Activated naive CD4-positive, alpha-beta T cell treated with anti-CD3 and anti-CD28 coated beads, Interleukin-2, amount 10 ng/mL, durations not matched to agents 7 days and 5 days (primary cell): Measurements from ENCODE around the gene KLHL22.
"Not testable (repeated sequence)": the region's sequence is repeated elsewhere in the genome, so short reads cannot be mapped to it uniquely, and the experiment has no call there.

Experiments
- CTCF ChIA-PET: fragments of 350-600 bp; sonication (Branson Sonifier 250); formaldehyde crosslinking; loops from one replicate; lab custom pipeline; 2021; ENCODE audit warnings: antibody characterized with exemption; lab: Charles Lee
- DNase-seq: peaks from one replicate; pipeline ENCODE4 v3.0.0-alpha.2; 2020
- H3K27ac Mint-ChIP-seq: one replicate; pipeline ENCODE4 v1.8.0; 2021; ENCODE audit warnings: mild to moderate bottlenecking, moderate library complexity, mixed read lengths
- H3K27me3 Mint-ChIP-seq: one replicate; pipeline ENCODE4 v1.8.0; 2021; ENCODE audit warnings: mild to moderate bottlenecking, mixed read lengths
- H3K36me3 Mint-ChIP-seq: one replicate; pipeline ENCODE4 v1.8.0; 2021; ENCODE audit warnings: mixed read lengths
- H3K4me1 Mint-ChIP-seq: one replicate; pipeline ENCODE4 v1.8.0; 2021; ENCODE audit warnings: mixed read lengths
- H3K4me3 Mint-ChIP-seq: one replicate; pipeline ENCODE4 v1.8.0; 2021; ENCODE audit warnings: mild to moderate bottlenecking, moderate library complexity, mixed read lengths
- H3K9me3 Mint-ChIP-seq: one replicate; pipeline ENCODE4 v1.8.0; 2021; ENCODE audit warnings: mixed read lengths

Gene KLHL22

GRCh38 chr22:20479612-20480196, 15.9 kb downstream of the KLHL22 start:
- Mint-ChIP-seq H3K4me1 (peaks cover 25% of the 10 kb centered on the region), H3K27ac (no peak overlapping the region), H3K4me3 (no peak overlapping the region), H3K27me3 (no peaks in the 10 kb centered on the region), H3K9me3 (no peaks in the 10 kb centered on the region), H3K36me3 (peaks cover 28% of the 10 kb centered on the region)
- no peak for DNase-seq
- CTCF ChIA-PET, result interaction anchor here (1.4 kb wide), 1 partner anchor 9 kb away, joined by 4 read pairs; no protein-coding TSS in a partner anchor

- H3K27ac Mint-ChIP-seq, CTCF ChIA-PET, H3K27me3 Mint-ChIP-seq, H3K4me3 Mint-ChIP-seq, H3K9me3 Mint-ChIP-seq, DNase-seq: not testable (repeated sequence)
- Mint-ChIP-seq H3K4me1 (peaks cover 29% of the 10 kb centered on the region), H3K36me3 (peaks cover 19% of the 10 kb centered on the region)
Observed at GRCh38 chr22:20478059-20478458, 17.5 kb downstream of the KLHL22 start.

- Mint-ChIP-seq H3K36me3 (peaks cover 18% of the 10 kb centered on the region), H3K4me1 (peaks cover 30% of the 10 kb centered on the region)
- H3K9me3 Mint-ChIP-seq, DNase-seq, CTCF ChIA-PET, H3K27ac Mint-ChIP-seq, H3K4me3 Mint-ChIP-seq, H3K27me3 Mint-ChIP-seq: not testable (repeated sequence)
Observed at GRCh38 chr22:20475569-20475968, 20.0 kb downstream of the KLHL22 start.

GRCh38 chr22:20475115-20475436, 20.5 kb downstream of the KLHL22 start:
- peak overlapping the region; percentile 30 for H3K27ac Mint-ChIP-seq
- no peaks in the 10 kb centered on the region for H3K27me3 Mint-ChIP-seq
- H3K4me1 Mint-ChIP-seq, result peaks cover 28% of the 10 kb centered on the region
- H3K9me3 Mint-ChIP-seq, result no peaks in the 10 kb centered on the region
- CTCF ChIA-PET, result no interaction called here
- H3K4me3 Mint-ChIP-seq, result no peak overlapping the region
- H3K36me3 Mint-ChIP-seq, result peaks cover 20% of the 10 kb centered on the region
- DNase-seq, result no peak

GRCh38 chr22:20472629-20473442, 22.8 kb downstream of the KLHL22 start:
- H3K27me3 Mint-ChIP-seq, result no peaks in the 10 kb centered on the region
- H3K9me3 Mint-ChIP-seq, result no peaks in the 10 kb centered on the region
- no peak overlapping the region for H3K4me3 Mint-ChIP-seq
- peaks cover 20% of the 10 kb centered on the region for H3K36me3 Mint-ChIP-seq
- peaks cover 36% of the 10 kb centered on the region for H3K4me1 Mint-ChIP-seq
- DNase-seq, result no peak
- no peak overlapping the region for H3K27ac Mint-ChIP-seq
- CTCF ChIA-PET, result no interaction called here

GRCh38 chr22:20471126-20471833, 24.3 kb downstream of the KLHL22 start:
- Mint-ChIP-seq H3K4me3 (no peak overlapping the region), H3K27ac (no peak overlapping the region), H3K27me3 (no peaks in the 10 kb centered on the region), H3K36me3 (peaks cover 25% of the 10 kb centered on the region), H3K4me1 (peaks cover 48% of the 10 kb centered on the region), H3K9me3 (no peaks in the 10 kb centered on the region)
- CTCF ChIA-PET, result interaction anchor here (1.2 kb wide), 1 partner anchor 8 kb away, joined by 4 read pairs; no protein-coding TSS in a partner anchor
- DNase-seq, result no peak

GRCh38 chr22:20470525-20470924, 25.1 kb downstream of the KLHL22 start:
- H3K4me3 Mint-ChIP-seq, DNase-seq, H3K9me3 Mint-ChIP-seq, H3K27me3 Mint-ChIP-seq, H3K27ac Mint-ChIP-seq: not testable (repeated sequence)
- H3K4me1 Mint-ChIP-seq, result peaks cover 48% of the 10 kb centered on the region
- H3K36me3 Mint-ChIP-seq, result peaks cover 28% of the 10 kb centered on the region
- CTCF ChIA-PET, result interaction anchor here (0.7 to 1.2 kb wide), 2 partner anchors 9 to 25 kb away, joined by 3 to 4 read pairs; no protein-coding TSS in a partner anchor

GRCh38 chr22:20469110-20469868, 26.3 kb downstream of the KLHL22 start:
- Mint-ChIP-seq H3K4me3 (no peak overlapping the region), H3K36me3 (peaks cover 34% of the 10 kb centered on the region), H3K27ac (peak overlapping the region; percentile 69), H3K27me3 (no peaks in the 10 kb centered on the region), H3K4me1 (peaks cover 48% of the 10 kb centered on the region), H3K9me3 (no peaks in the 10 kb centered on the region)
- CTCF ChIA-PET, result interaction anchor here (2.6 kb wide), 1 partner anchor 13 kb away, joined by 10 read pairs; no protein-coding TSS in a partner anchor
- no peak for DNase-seq

GRCh38 chr22:20466659-20467379, 28.8 kb downstream of the KLHL22 start:
- Mint-ChIP-seq H3K4me3 (no peak overlapping the region), H3K4me1 (peaks cover 69% of the 10 kb centered on the region), H3K36me3 (peaks cover 47% of the 10 kb centered on the region), H3K9me3 (no peaks in the 10 kb centered on the region), H3K27ac (peak overlapping the region; percentile 67), H3K27me3 (no peaks in the 10 kb centered on the region)
- no peak for DNase-seq
- CTCF ChIA-PET, result no interaction called here

- Mint-ChIP-seq H3K27me3 (no peaks in the 10 kb centered on the region), H3K9me3 (no peaks in the 10 kb centered on the region), H3K4me3 (peak overlapping the region; percentile 42), H3K36me3 (peaks cover 47% of the 10 kb centered on the region), H3K27ac (peak overlapping the region; percentile 100), H3K4me1 (peaks cover 74% of the 10 kb centered on the region)
- DNase-seq, result peak; percentile 51
- CTCF ChIA-PET, result interaction anchor here (2.7 kb wide), 1 partner anchor 29 kb away, joined by 10 read pairs; no protein-coding TSS in a partner anchor
Observed at GRCh38 chr22:20465759-20466077, 29.9 kb downstream of the KLHL22 start.

- H3K4me1 Mint-ChIP-seq, result peaks cover 71% of the 10 kb centered on the region
- no peaks in the 10 kb centered on the region for H3K9me3 Mint-ChIP-seq
- H3K27me3 Mint-ChIP-seq, result no peaks in the 10 kb centered on the region
- H3K4me3 Mint-ChIP-seq, result peak overlapping the region; percentile 42
- no peak for DNase-seq
- peak overlapping the region; percentile 100 for H3K27ac Mint-ChIP-seq
- peaks cover 44% of the 10 kb centered on the region for H3K36me3 Mint-ChIP-seq
- CTCF ChIA-PET, result interaction anchor here (1.9 to 2.7 kb wide), 2 partner anchors 11 to 29 kb away, joined by 10 to 13 read pairs; no protein-coding TSS in a partner anchor
Observed at GRCh38 chr22:20464912-20465758, 30.5 kb downstream of the KLHL22 start.

- peak overlapping the region; percentile 66 for H3K4me3 Mint-ChIP-seq
- no peaks in the 10 kb centered on the region for H3K27me3 Mint-ChIP-seq
- DNase-seq, result peak; percentile 86
- H3K9me3 Mint-ChIP-seq, result no peaks in the 10 kb centered on the region
- H3K36me3 Mint-ChIP-seq, result peaks cover 47% of the 10 kb centered on the region
- H3K27ac Mint-ChIP-seq, result peak overlapping the region; percentile 100
- peaks cover 69% of the 10 kb centered on the region for H3K4me1 Mint-ChIP-seq
- CTCF ChIA-PET, result interaction anchor here (1.9 to 2.7 kb wide), 2 partner anchors 10 to 30 kb away, joined by 10 to 13 read pairs; no protein-coding TSS in a partner anchor
Observed at GRCh38 chr22:20464096-20464614, 31.4 kb downstream of the KLHL22 start.
